Parathyroid adenoma (tissue), 2 donors: ENCODE measurements around the gene ZNF532.

ENCODE experiments used
- H2AFZ ChIP-seq: fragments of 300-600 bp; sonication (generic); one replicate; pipeline ENCODE4 v1.7.0; 2017; ENCODE audit warnings: antibody characterized with exemption, mild to moderate bottlenecking
- H3K27ac ChIP-seq: fragments of 300-600 bp; sonication (generic); one replicate; pipeline ENCODE4 v1.7.0; 2017
- H3K27me3 ChIP-seq: fragments of 300-600 bp; sonication (generic); one replicate; pipeline ENCODE4 v1.7.0; 2017; ENCODE audit warnings: low read length; ENCODE audit not compliant: control insufficient read depth, insufficient read depth
- H3K36me3 ChIP-seq: fragments of 300-600 bp; sonication (generic); one replicate; pipeline ENCODE4 v1.7.0; 2017; ENCODE audit warnings: low read length; ENCODE audit not compliant: control insufficient read depth, insufficient read depth
- H3K4me1 ChIP-seq: fragments of 300-600 bp; sonication (generic); one replicate; pipeline ENCODE4 v1.7.0; 2017; ENCODE audit warnings: control low read depth
- H3K4me2 ChIP-seq: fragments of 300-600 bp; sonication (generic); one replicate; pipeline ENCODE4 v1.7.0; 2017; ENCODE audit warnings: low read length
- H3K4me3 ChIP-seq: fragments of 300-600 bp; sonication (generic); one replicate; pipeline ENCODE4 v1.7.0; 2017; ENCODE audit warnings: low read depth, low read length
- H3K79me2 ChIP-seq: fragments of 300-600 bp; sonication (generic); one replicate; pipeline ENCODE4 v1.7.0; 2017; ENCODE audit warnings: control low read depth
- H3K9ac ChIP-seq: fragments of 300-600 bp; sonication (generic); one replicate; pipeline ENCODE4 v1.7.0; 2017; ENCODE audit warnings: mild to moderate bottlenecking
- H3K9me3 ChIP-seq: fragments of 300-600 bp; sonication (generic); one replicate; pipeline ENCODE4 v1.7.0; 2017; ENCODE audit warnings: low read length; ENCODE audit not compliant: control insufficient read depth
- CTCF ChIP-seq: fragments of 300-600 bp; sonication (generic); IDR thresholded peaks from one replicate; pipeline ENCODE4 v1.7.0; 2017; ENCODE audit warnings: antibody characterized with exemption, mild to moderate bottlenecking
- donor health status: primary hyperparathyroidism.

The ZNF532 gene

DNA sequence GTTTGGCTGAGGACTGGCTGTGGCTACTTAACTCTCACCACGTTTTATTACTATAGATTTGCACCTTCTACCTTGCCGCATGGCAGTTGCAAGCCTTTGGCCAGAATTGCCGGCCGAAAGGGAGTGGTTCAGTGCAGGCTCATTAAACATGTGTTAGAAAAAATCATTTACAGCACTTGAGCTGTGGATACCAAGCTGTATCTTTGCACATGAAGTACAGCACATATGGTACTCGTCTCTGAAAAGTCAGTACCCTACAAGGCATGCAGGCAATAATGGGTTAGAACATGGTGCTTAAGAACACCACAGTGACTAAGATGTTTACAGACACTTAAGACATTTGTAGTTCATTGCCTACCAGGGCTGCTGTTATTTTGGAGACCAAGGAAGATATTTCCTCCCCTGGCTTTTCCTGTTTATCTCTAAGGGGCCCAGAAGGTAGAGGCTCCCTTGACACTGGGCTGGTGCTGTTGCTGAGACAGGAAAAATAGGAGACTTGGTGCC, 103.1 kb downstream of the ZNF532 start:
- H3K79me2 ChIP-seq: no peaks in the 10 kb centered on the region
- no peaks in the 10 kb centered on the region for H3K36me3 ChIP-seq
- no peak for TF ChIP-seq CTCF
- H3K27ac ChIP-seq: no peak overlapping the region
- H3K9me3 ChIP-seq: no peaks in the 10 kb centered on the region
- H3K9ac ChIP-seq: no peak overlapping the region
- peaks cover 3% of the 10 kb centered on the region for H3K4me1 ChIP-seq
- H3K4me2 ChIP-seq: no peak overlapping the region
- no peak overlapping the region for H3K4me3 ChIP-seq
- no peak overlapping the region for H2AFZ ChIP-seq
- no peaks in the 10 kb centered on the region for H3K27me3 ChIP-seq

- Histone ChIP-seq H3K4me3 (no peak overlapping the region), H3K27ac (no peak overlapping the region), H3K79me2 (no peaks in the 10 kb centered on the region), H3K9me3 (no peaks in the 10 kb centered on the region), H3K36me3 (no peaks in the 10 kb centered on the region), H3K4me2 (no peak overlapping the region), H2AFZ (no peak overlapping the region), H3K4me1 (peaks cover 3% of the 10 kb centered on the region), H3K9ac (no peak overlapping the region), H3K27me3 (no peaks in the 10 kb centered on the region)
- TF ChIP-seq CTCF: no peak
Measured at GRCh38 chr18:58970943-58971790, 106.5 kb downstream of the ZNF532 start.

DNA sequence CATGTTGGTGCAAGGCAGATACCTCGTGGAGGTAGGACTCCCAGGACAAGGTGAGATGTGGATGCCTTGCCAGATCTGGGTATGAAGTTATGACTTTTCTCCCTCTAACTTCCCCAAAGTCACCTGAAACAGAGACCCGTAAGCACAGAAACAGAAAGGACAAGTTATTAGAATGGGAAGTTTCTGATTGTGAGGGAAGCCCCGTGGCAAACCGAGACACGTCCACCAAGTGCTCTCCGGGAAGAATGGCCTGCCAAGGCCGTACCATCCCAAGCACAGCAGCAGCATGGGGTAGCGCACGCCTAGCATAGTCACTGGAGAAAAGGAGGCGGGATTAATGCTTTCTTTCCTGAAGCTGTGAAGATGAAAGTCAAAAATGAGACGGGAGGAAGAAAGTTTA, 110.6 kb downstream of the ZNF532 start:
- Histone ChIP-seq H3K27me3 (no peaks in the 10 kb centered on the region), H3K4me1 (no peaks in the 10 kb centered on the region), H3K4me2 (no peak overlapping the region), H3K4me3 (no peak overlapping the region), H3K79me2 (no peaks in the 10 kb centered on the region), H3K27ac (no peak overlapping the region), H2AFZ (no peak overlapping the region), H3K9me3 (no peaks in the 10 kb centered on the region), H3K9ac (no peak overlapping the region), H3K36me3 (no peaks in the 10 kb centered on the region)
- TF ChIP-seq CTCF: no peak

- Histone ChIP-seq H3K27me3 (no peaks in the 10 kb centered on the region), H3K9me3 (no peaks in the 10 kb centered on the region), H3K4me2 (no peak overlapping the region), H3K4me1 (no peaks in the 10 kb centered on the region), H3K9ac (no peak overlapping the region), H2AFZ (no peak overlapping the region), H3K4me3 (no peak overlapping the region), H3K36me3 (no peaks in the 10 kb centered on the region), H3K27ac (no peak overlapping the region), H3K79me2 (no peaks in the 10 kb centered on the region)
- TF ChIP-seq CTCF: no peak
Measured at GRCh38 chr18:58975781-58976180, 111.1 kb downstream of the ZNF532 start.

DNA sequence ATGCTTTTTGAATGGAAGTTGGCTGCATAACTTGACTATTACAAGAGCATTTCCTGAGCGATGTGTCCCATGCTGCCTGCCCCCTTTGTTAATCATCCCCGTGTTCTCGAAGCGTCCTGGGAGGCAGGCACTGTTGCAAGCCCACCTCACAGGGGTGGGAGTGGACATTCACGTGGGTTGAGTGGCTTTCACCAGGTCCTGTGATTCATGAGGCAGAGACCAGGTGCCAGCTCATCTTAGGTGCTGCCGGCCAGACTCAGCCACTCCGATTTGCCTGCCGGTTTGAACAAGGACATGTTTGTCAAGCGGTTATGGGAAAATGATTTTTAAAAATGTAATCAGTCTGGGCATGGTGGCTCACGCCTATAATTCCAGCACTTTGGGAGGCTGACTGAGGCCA, 112.5 kb downstream of the ZNF532 start:
- Histone ChIP-seq H3K9me3 (no peaks in the 10 kb centered on the region), H3K4me2 (no peak overlapping the region), H3K27ac (no peak overlapping the region), H3K4me3 (no peak overlapping the region), H3K9ac (no peak overlapping the region), H3K4me1 (no peaks in the 10 kb centered on the region), H2AFZ (no peak overlapping the region), H3K36me3 (no peaks in the 10 kb centered on the region), H3K79me2 (no peaks in the 10 kb centered on the region), H3K27me3 (no peaks in the 10 kb centered on the region)
- no peak for TF ChIP-seq CTCF
